A549 (cell line): ENCODE results near the gene GRIPAP1. TPM values are rescaled to one million over a fixed set of nuclear protein-coding genes. Genes with fewer than 3 reads are reported as not detected.

Source experiments
- ATAC-seq, 2 experiments: fragments of 200-7000 bp in 1 of 2; fragments of >200 bp in 1 of 2; cut with Nextera tagmentation in 1 of 2; cut with Tn5 transposase in 1 of 2; 3 replicates each; pipeline versions ENCODE4 v1.8.0 to v1.9.1; 2018 to 2020; ENCODE audit warnings: mild to moderate bottlenecking in 1 of 2, moderate library complexity in 1 of 2
- CTCF ChIA-PET: fragments of 300-600 bp; sonication (Branson Sonifier 250); formaldehyde crosslinking; extraction: SDS; loops from one replicate; lab custom pipeline; 2021; ENCODE audit warnings: antibody characterized with exemption, inconsistent platforms; lab: Yijun Ruan, JAX
- POLR2A ChIA-PET: fragments of 350-600 bp; formaldehyde crosslinking; extraction: SDS; loops from one replicate; lab custom pipeline; 2021; ENCODE audit warnings: antibody characterized with exemption, inconsistent platforms; lab: Yijun Ruan, JAX
- DNase-seq, 2 experiments: peaks; one replicate each; pipeline versions ENCODE4 v3.0.0 to v3.0.0-alpha.2; 2011 to 2016; ENCODE audit warnings: low read depth in 1 of 2, low spot score in 1 of 2
- FAIRE-seq: peaks from 2 replicates; lab custom pipeline; 2011; peaks lifted over from hg19 to GRCh38; lab: Jason Lieb, UNC
- H3K27ac ChIP-seq, 2 experiments: fragments of >200 bp; sonication (Bioruptor Twin); formaldehyde crosslinking; 3 replicates each; pipeline ENCODE4 v1.5.1; 2016 to 2017
- H3K4me1 ChIP-seq: fragments of >200 bp; sonication (Bioruptor Twin); formaldehyde crosslinking; 3 replicates; pipeline ENCODE4 v1.6.1; 2016
- H3K4me2 ChIP-seq: fragments of >200 bp; sonication (Bioruptor Twin); formaldehyde crosslinking; 3 replicates; pipeline ENCODE4 v1.6.1; 2016
- H3K4me3 ChIP-seq: fragments of >200 bp; sonication (Bioruptor Twin); formaldehyde crosslinking; 3 replicates; pipeline ENCODE4 v1.5.1; 2016
- H3K9me3 ChIP-seq: fragments of >200 bp; sonication (Bioruptor Twin); formaldehyde crosslinking; 3 replicates; pipeline ENCODE4 v1.6.1; 2016
- CEBPB ChIP-seq, 2 experiments: fragments of >200 bp in 1 of 2; sonication (Bioruptor Twin) in 1 of 2; formaldehyde crosslinking in 1 of 2; IDR thresholded peaks; 2 replicates each; pipeline ENCODE4 v1.6.1; 2012 to 2016
- CHD2 ChIP-seq: fragments of 150-350 bp; IDR thresholded peaks from 2 replicates; pipeline ENCODE4 v1.6.1; 2014; ENCODE audit warnings: low read length; ENCODE audit not compliant: partially characterized antibody
- EHF ChIP-seq: fragments of 250-450 bp; sonication (Bioruptor Pico); IDR thresholded peaks from 2 replicates; pipeline ENCODE4 v1.5.0; 2020; ENCODE audit warnings: mild to moderate bottlenecking
- EHMT2 ChIP-seq: fragments of 200-600 bp; sonication (generic); IDR thresholded peaks from 2 replicates; pipeline ENCODE4 v1.6.1; 2016; ENCODE audit warnings: antibody characterized with exemption, low read depth, mild to moderate bottlenecking, moderate library complexity
- EP300 ChIP-seq, 2 experiments: fragments of >200 bp; sonication (Bioruptor Twin); formaldehyde crosslinking; IDR thresholded peaks; 2 replicates in 1 of 2; 3 replicates in 1 of 2; pipeline ENCODE4 v1.6.1; 2016 to 2017
- FOSB ChIP-seq: fragments of 250-450 bp; sonication (Bioruptor Pico); IDR thresholded peaks from 2 replicates; pipeline ENCODE4 v1.5.0; 2020; ENCODE audit warnings: mild to moderate bottlenecking, moderate library complexity
- HDAC2 ChIP-seq: fragments of 200-600 bp; sonication (generic); IDR thresholded peaks from 2 replicates; pipeline ENCODE4 v1.6.1; 2016
- HEYL ChIP-seq: fragments of 250-450 bp; sonication (Bioruptor Pico); IDR thresholded peaks from 2 replicates; pipeline ENCODE4 v1.8.0; 2021; ENCODE audit warnings: mild to moderate bottlenecking, moderate library complexity
- KDM1A ChIP-seq: fragments of 200-600 bp; sonication (generic); IDR thresholded peaks from 2 replicates; pipeline ENCODE4 v1.6.1; 2016; ENCODE audit warnings: low read depth, mild to moderate bottlenecking
- MAFK ChIP-seq: fragments of 450-650 bp; IDR thresholded peaks from 2 replicates; pipeline ENCODE4 v1.6.1; 2014; ENCODE audit not compliant: partially characterized antibody
- PHF8 ChIP-seq: fragments of 200-600 bp; sonication (generic); IDR thresholded peaks from 2 replicates; pipeline ENCODE4 v1.6.1; 2016; ENCODE audit warnings: low read depth, mild to moderate bottlenecking, antibody characterized with exemption, moderate library complexity, borderline replicate concordance
- RAD21 ChIP-seq, 2 experiments: fragments of >200 bp in 1 of 2; sonication (Bioruptor Twin) in 1 of 2; formaldehyde crosslinking in 1 of 2; IDR thresholded peaks in 1 of 2; conservative IDR thresholded peaks in 1 of 2; 2 replicates in 1 of 2; 3 replicates in 1 of 2; pipeline ENCODE4 v1.6.1; 2012 to 2018; ENCODE audit warnings: inconsistent platforms in 1 of 2
- RFX5 ChIP-seq: fragments of 450-650 bp; IDR thresholded peaks from 2 replicates; pipeline ENCODE4 v1.7.1; 2014; ENCODE audit warnings: antibody characterized with exemption, mild to moderate bottlenecking, moderate library complexity
- SREBF2 ChIP-seq: fragments of 450-650 bp; IDR thresholded peaks from 2 replicates; pipeline ENCODE4 v1.6.1; 2014; ENCODE audit warnings: mild to moderate bottlenecking, moderate library complexity
- ZC3H11A ChIP-seq: fragments of 450-650 bp; IDR thresholded peaks from 2 replicates; pipeline ENCODE4 v1.6.1; 2014; ENCODE audit warnings: antibody characterized with exemption, mild to moderate bottlenecking
- ZFP36 ChIP-seq: fragments of 450-650 bp; IDR thresholded peaks from 2 replicates; pipeline ENCODE4 v1.6.1; 2014; ENCODE audit warnings: borderline replicate concordance; ENCODE audit not compliant: partially characterized antibody
- ZSCAN20 ChIP-seq: fragments of 250-450 bp; sonication (Bioruptor Pico); IDR thresholded peaks from 2 replicates; pipeline ENCODE4 v1.8.0; 2022; ENCODE audit warnings: mild to moderate bottlenecking, moderate library complexity
- WGBS: methylation state at CpG from one replicate; pipeline ENCODE4 v1.1.6; 2017; ENCODE audit errors: missing lambda C conversion rate; 5-methylcytosine and 5-hydroxymethylcytosine counted together
- polyA plus RNA-seq, 4 experiments: library from polyadenylated mRNA; depleted of rRNA in 3 of 4; stranded (reverse); fragments of >200 nt; fragmentation: RNase III in 1 of 4; extraction: RNeasy Plus Mini Kit Qiagen cat#74134 plus additional on column Dnase treatment in 1 of 4; gene quantifications; 2 replicates in 3 of 4; 3 replicates in 1 of 4; pipeline ENCODE4 v1.2.3, GENCODE V29; 2011 to 2017
- TF ChIP-seq, protein P1 (sequence below): fragments of 250-450 bp; sonication (Bioruptor Pico); IDR thresholded peaks from 2 replicates; pipeline ENCODE4 v1.5.0; 2020; ENCODE audit warnings: low read depth, mild to moderate bottlenecking, moderate library complexity
- TF ChIP-seq, protein P2 (sequence below): fragments of >200 bp; sonication (Bioruptor Twin); formaldehyde crosslinking; IDR thresholded peaks from 2 replicates; pipeline ENCODE4 v1.6.1; 2016
- TF ChIP-seq, protein P3 (sequence below): IDR thresholded peaks from 2 replicates; pipeline ENCODE4 v1.6.1; 2012
- TF ChIP-seq, protein P4 (sequence below): IDR thresholded peaks from 2 replicates; pipeline ENCODE4 v1.6.1; 2012
- TF ChIP-seq, protein P5 (sequence below): IDR thresholded peaks from 2 replicates; pipeline ENCODE4 v1.6.1; 2012; ENCODE audit warnings: low read depth, borderline replicate concordance
- TF ChIP-seq, protein P6 (sequence below): fragments of >200 bp; sonication (Bioruptor Twin); formaldehyde crosslinking; IDR thresholded peaks from 3 replicates; pipeline ENCODE4 v1.5.1; 2016

The GRIPAP1 gene
- polyA plus RNA-seq, 2 of the 4 experiments (the other 2 are of a cell fraction): 33.7 to 34.3 TPM

DNA sequence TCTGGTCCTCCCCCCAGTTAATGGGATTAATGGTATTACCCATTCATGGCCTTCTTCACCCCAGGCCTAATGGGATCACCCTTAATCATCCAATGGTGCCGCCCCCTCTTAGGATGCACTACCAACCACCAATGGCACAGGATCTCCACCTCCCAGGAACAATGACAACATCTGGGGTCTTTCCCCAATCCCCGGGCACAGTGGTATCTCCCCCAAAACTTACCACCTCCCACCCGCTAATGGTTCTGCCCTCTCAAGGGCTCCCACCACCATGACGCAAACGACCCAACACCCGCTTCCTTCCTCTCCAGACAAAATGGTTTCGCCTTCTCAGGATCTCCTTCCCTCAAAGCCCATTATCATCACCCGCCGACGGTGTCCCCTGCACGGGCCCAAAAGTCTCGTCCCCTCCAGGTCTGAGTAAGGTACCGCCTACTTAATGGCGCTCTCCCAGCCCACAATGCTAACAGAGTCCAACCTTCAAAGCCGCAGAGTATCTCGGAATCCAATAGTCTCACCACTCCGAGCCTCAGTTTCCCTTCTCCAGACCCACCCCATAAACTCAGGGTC is 458 bp downstream of the GRIPAP1 start:
- CTCF ChIA-PET: interaction anchor here (0.7 to 1.0 kb wide), 3 partner anchors 30 to 43 kb away, joined by 3 to 5 read pairs (median 3); partner anchors contain the start of gene KCND1
- WGBS: 5% methylated on average over 14 of the region's 17 CpGs
- POLR2A ChIA-PET: interaction anchor here (1.0 to 2.1 kb wide), 4 partner anchors 38 to 183 kb away, joined by 3 to 15 read pairs (median 8); partner anchors contain the start of genes OTUD5 and TFE3
- Histone ChIP-seq H3K9me3 (no peaks in the 10 kb centered on the region), H3K4me2 (peak overlapping the region; percentile 74)
- TF ChIP-seq, protein P1, sequence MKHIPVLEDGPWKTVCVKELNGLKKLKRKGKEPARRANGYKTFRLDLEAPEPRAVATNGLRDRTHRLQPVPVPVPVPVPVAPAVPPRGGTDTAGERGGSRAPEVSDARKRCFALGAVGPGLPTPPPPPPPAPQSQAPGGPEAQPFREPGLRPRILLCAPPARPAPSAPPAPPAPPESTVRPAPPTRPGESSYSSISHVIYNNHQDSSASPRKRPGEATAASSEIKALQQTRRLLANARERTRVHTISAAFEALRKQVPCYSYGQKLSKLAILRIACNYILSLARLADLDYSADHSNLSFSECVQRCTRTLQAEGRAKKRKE (CRISPR knock-in tag): no peak
- 0 out of 2 replicates have a peak, but pooled peaks have one; percentile 19 for TF ChIP-seq PHF8
- TF ChIP-seq, all 56 proteins: peak for 1
- H3K4me1 ChIP-seq: peaks cover 5% of the 10 kb centered on the region; the same call in 1 of the 3 replicates
- peak; percentile 50 to 54 for DNase-seq
- peak; percentile 36 to 60; a peak in 3 of 6 replicates for ATAC-seq
- peak overlapping the region; percentile 94 to 98 for H3K27ac ChIP-seq
- peak overlapping the region; percentile 75 for H3K4me3 ChIP-seq
- no peak for FAIRE-seq

DNA sequence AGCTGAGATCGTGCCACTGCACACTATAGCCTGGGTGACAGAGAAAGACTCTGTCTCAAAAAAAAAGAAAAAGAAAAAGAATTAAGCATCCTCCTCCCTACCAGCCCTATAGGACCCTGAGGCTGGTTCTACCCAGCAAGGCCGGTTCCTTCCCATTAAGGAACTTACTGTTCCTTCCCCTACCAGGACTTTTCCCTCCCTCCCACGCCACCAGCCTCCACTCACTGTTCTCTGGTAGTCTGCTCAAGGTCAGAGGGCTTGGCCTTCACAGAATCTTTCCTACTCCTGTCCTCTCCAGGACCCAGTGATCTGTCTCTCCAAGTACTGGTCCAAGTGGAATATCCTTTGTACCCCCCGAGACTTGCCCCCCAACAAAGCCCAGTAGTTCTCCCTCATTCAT is 1.4 kb downstream of the GRIPAP1 start:
- Histone ChIP-seq H3K4me2 (peak overlapping the region; percentile 74), H3K9me3 (no peaks in the 10 kb centered on the region), H3K27ac (no peak overlapping the region), H3K4me1 (peaks cover 5% of the 10 kb centered on the region; the same call in 1 of the 3 replicates), H3K4me3 (no peak overlapping the region)
- ATAC-seq (no peak), DNase-seq (no peak), FAIRE-seq (no peak)
- ChIA-PET POLR2A (no interaction called here), CTCF (no interaction called here)
- WGBS: 97% methylated on average over 4 of the region's 4 CpGs
- TF ChIP-seq KDM1A: no peak
- TF ChIP-seq PHF8: no peak
- TF ChIP-seq CHD2: no peak
- no peak for TF ChIP-seq MAFK
- TF ChIP-seq, protein P2, sequence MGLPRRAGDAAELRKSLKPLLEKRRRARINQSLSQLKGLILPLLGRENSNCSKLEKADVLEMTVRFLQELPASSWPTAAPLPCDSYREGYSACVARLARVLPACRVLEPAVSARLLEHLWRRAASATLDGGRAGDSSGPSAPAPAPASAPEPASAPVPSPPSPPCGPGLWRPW: no peak
- no peak for TF ChIP-seq EHMT2
- no peak for TF ChIP-seq HDAC2
- no peak for TF ChIP-seq CEBPB (IDR thresholded peaks at IDR 0.05)
- TF ChIP-seq HEYL: no peak

DNA sequence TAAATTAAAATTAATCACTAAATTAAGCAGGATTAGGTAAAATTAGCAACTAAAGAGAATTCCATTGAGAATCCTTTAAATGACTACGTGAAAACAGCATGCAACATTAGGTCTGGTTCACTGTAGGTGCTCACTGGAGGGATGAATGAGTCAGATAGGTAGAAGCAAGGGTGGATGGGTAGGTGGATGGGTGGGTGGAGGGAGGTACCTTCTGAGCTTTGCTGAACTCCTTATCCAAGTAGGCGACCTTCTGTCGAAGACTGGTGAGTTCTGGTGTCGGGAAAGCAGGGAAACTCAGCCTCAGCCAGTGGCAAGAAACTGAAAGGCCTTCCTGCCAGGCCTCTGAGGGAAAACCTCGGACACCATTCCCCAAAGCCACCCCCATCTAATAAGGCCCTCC is 3.0 kb downstream of the GRIPAP1 start:
- no peak for ATAC-seq
- ChIA-PET CTCF (interaction anchor here (1.2 kb wide), 1 partner anchor 45 kb away, joined by 4 read pairs; no protein-coding TSS in a partner anchor), POLR2A (no interaction called here)
- Histone ChIP-seq H3K4me3 (no peak overlapping the region), H3K27ac (no peak overlapping the region), H3K4me1 (peaks cover 5% of the 10 kb centered on the region; the same call in 1 of the 3 replicates), H3K9me3 (no peaks in the 10 kb centered on the region), H3K4me2 (no peak overlapping the region)
- no peak for TF ChIP-seq ZC3H11A
- no peak for TF ChIP-seq SREBF2
- TF ChIP-seq, protein P3, sequence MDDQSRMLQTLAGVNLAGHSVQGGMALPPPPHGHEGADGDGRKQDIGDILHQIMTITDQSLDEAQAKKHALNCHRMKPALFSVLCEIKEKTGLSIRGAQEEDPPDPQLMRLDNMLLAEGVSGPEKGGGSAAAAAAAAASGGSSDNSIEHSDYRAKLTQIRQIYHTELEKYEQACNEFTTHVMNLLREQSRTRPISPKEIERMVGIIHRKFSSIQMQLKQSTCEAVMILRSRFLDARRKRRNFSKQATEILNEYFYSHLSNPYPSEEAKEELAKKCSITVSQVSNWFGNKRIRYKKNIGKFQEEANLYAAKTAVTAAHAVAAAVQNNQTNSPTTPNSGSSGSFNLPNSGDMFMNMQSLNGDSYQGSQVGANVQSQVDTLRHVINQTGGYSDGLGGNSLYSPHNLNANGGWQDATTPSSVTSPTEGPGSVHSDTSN: no peak
- TF ChIP-seq, protein P4, sequence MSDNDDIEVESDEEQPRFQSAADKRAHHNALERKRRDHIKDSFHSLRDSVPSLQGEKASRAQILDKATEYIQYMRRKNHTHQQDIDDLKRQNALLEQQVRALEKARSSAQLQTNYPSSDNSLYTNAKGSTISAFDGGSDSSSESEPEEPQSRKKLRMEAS: no peak
- no peak for TF ChIP-seq RAD21 (conservative IDR thresholded peaks at IDR 0.05 in 1 of 2, IDR thresholded peaks at IDR 0.05 in 1 of 2)
- TF ChIP-seq RFX5: no peak
- TF ChIP-seq EHF: no peak
- FAIRE-seq: no peak
- DNase-seq: no peak
- WGBS: 93% methylated on average over 5 of the region's 5 CpGs

DNA sequence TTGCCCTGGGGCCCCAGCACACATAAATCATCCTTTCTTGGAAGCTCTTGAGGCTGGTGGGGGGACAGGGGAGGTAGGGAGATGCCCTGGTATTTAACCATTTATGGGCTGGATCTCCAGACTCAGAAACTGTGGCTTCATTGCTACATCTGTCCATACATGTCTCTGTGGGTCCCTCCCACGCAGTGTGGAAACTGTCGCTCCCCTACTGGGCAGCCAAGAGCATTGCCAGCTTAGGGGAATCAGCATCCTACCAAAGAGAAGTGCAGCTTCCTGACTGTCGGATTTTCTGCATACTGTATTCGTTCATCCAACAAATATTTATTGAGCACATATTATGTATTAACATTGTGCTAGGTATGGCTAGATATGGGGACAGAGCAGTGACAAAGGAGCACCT is 3.7 kb downstream of the GRIPAP1 start:
- H3K4me2 ChIP-seq: no peak overlapping the region
- 75% methylated on average over 4 of the region's 4 CpGs for WGBS
- H3K27ac ChIP-seq: no peak overlapping the region
- TF ChIP-seq EHF (no peak), ZFP36 (no peak), HEYL (no peak), EP300 (IDR thresholded peaks at IDR 0.05) (no peak), ZC3H11A (no peak), FOSB (CRISPR knock-in tag) (no peak), RAD21 (conservative IDR thresholded peaks at IDR 0.05 in 1 of 2, IDR thresholded peaks at IDR 0.05 in 1 of 2) (no peak), ZSCAN20 (CRISPR knock-in tag) (no peak)
- TF ChIP-seq, protein P5, sequence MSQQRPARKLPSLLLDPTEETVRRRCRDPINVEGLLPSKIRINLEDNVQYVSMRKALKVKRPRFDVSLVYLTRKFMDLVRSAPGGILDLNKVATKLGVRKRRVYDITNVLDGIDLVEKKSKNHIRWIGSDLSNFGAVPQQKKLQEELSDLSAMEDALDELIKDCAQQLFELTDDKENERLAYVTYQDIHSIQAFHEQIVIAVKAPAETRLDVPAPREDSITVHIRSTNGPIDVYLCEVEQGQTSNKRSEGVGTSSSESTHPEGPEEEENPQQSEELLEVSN: no peak
- TF ChIP-seq, protein P2: no peak
- TF ChIP-seq, protein P6, sequence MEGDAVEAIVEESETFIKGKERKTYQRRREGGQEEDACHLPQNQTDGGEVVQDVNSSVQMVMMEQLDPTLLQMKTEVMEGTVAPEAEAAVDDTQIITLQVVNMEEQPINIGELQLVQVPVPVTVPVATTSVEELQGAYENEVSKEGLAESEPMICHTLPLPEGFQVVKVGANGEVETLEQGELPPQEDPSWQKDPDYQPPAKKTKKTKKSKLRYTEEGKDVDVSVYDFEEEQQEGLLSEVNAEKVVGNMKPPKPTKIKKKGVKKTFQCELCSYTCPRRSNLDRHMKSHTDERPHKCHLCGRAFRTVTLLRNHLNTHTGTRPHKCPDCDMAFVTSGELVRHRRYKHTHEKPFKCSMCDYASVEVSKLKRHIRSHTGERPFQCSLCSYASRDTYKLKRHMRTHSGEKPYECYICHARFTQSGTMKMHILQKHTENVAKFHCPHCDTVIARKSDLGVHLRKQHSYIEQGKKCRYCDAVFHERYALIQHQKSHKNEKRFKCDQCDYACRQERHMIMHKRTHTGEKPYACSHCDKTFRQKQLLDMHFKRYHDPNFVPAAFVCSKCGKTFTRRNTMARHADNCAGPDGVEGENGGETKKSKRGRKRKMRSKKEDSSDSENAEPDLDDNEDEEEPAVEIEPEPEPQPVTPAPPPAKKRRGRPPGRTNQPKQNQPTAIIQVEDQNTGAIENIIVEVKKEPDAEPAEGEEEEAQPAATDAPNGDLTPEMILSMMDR: no peak
- ChIA-PET CTCF (interaction anchor here (1.2 kb wide), 1 partner anchor 45 kb away, joined by 4 read pairs; no protein-coding TSS in a partner anchor), POLR2A (no interaction called here)
- peaks cover 5% of the 10 kb centered on the region; the same call in 1 of the 3 replicates for H3K4me1 ChIP-seq
- no peak overlapping the region for H3K4me3 ChIP-seq
- peak in 1 of 2 experiments; percentile 30 for DNase-seq
- H3K9me3 ChIP-seq: no peaks in the 10 kb centered on the region
- ATAC-seq: peak in 1 of 2 experiments; percentile 39; a peak in 3 of 6 replicates
- peak; percentile 87 for FAIRE-seq
